Panc1 (cell line): ENCODE data around the gene SDF4. TPM values are rescaled to one million over a fixed set of nuclear protein-coding genes. Genes with fewer than 3 reads are reported as not detected.

ENCODE experiments used
- ATAC-seq: fragments of 200-7000 bp; cut with Tn5 transposase; 2 replicates; pipeline ENCODE4 v1.9.1; 2020; ENCODE audit warnings: mild to moderate bottlenecking, moderate library complexity
- BruUV-seq: library from RNA; stranded (reverse); fragments of 400-500 nt; replicated peaks from 2 replicates; lab custom pipeline; 2021; lab: Mats Ljungman, UMichigan
- CTCF ChIA-PET: fragments of 300-600 bp; sonication (Branson Sonifier 250); formaldehyde crosslinking; loops from one replicate; lab custom pipeline; 2022; ENCODE audit warnings: antibody characterized with exemption; lab: Charles Lee
- POLR2A ChIA-PET: fragments of 300-600 bp; sonication (Branson Sonifier 250); formaldehyde crosslinking; loops from one replicate; lab custom pipeline; 2022; ENCODE audit warnings: antibody characterized with exemption; lab: Charles Lee
- DNase-seq: peaks from one replicate; pipeline ENCODE4 v3.0.0-alpha.2; 2010; ENCODE audit warnings: low read depth, low spot score
- H3K27ac ChIP-seq: 2 replicates; pipeline ENCODE4 v1.5.1; 2011; ENCODE audit warnings: mild to moderate bottlenecking, low read length, inconsistent platforms
- H3K27me3 ChIP-seq: fragments of 200-500 bp; sonication (Bioruptor generic); 2 replicates; pipeline ENCODE4 v1.6.0; 2014; ENCODE audit warnings: low read length, inconsistent platforms; ENCODE audit not compliant: control insufficient read depth, insufficient read depth
- H3K36me3 ChIP-seq: fragments of 200-500 bp; sonication (Bioruptor generic); 2 replicates; pipeline ENCODE4 v1.5.1; 2014; ENCODE audit warnings: inconsistent platforms, mild to moderate bottlenecking, low read length, moderate library complexity; ENCODE audit not compliant: control insufficient read depth, insufficient read depth
- H3K4me1 ChIP-seq: 2 replicates; pipeline ENCODE4 v1.5.1; 2011; ENCODE audit warnings: inconsistent platforms, mild to moderate bottlenecking, low read length, moderate library complexity; ENCODE audit not compliant: control insufficient read depth, insufficient read depth
- H3K4me3 ChIP-seq, 2 experiments: 2 replicates each; pipeline ENCODE4 v1.5.1; 2011 to 2012; ENCODE audit warnings: low read depth in 2 of 2, low read length in 2 of 2, mild to moderate bottlenecking in 2 of 2, inconsistent platforms in 1 of 2, moderate library complexity in 1 of 2
- H3K9me3 ChIP-seq: fragments of 200-500 bp; sonication (Bioruptor generic); 2 replicates; pipeline ENCODE4 v1.5.1; 2014; ENCODE audit warnings: low read depth, mild to moderate bottlenecking, inconsistent platforms, low read length, moderate library complexity; ENCODE audit not compliant: control insufficient read depth, insufficient read depth
- POLR2AphosphoS5 ChIP-seq: IDR thresholded peaks from 2 replicates; pipeline ENCODE4 v1.6.1; 2012; ENCODE audit warnings: mild to moderate bottlenecking, low read depth, low read length, moderate library complexity
- SIN3A ChIP-seq: IDR thresholded peaks from 2 replicates; pipeline ENCODE4 v1.6.1; 2012; ENCODE audit warnings: low read depth, mild to moderate bottlenecking, low read length, moderate library complexity, borderline replicate concordance; ENCODE audit not compliant: insufficient read depth
- TCF7L2 ChIP-seq: IDR thresholded peaks from 2 replicates; pipeline ENCODE4 v1.6.1; 2011; ENCODE audit warnings: mild to moderate bottlenecking, low read depth, low read length, inconsistent platforms
- in situ Hi-C: cut with HindIII; loops from 2 replicates; pipeline ENCODE4 v1.10.0; 2016; ENCODE audit warnings: low sequenced_read_pairs, low pct_unique_long_range_greater_than_20kb
- intact Hi-C: fragments of 100-400 bp; cut with micrococcal nuclease; formaldehyde crosslinking; loops from one replicate; pipeline ENCODE4 v1.10.0; 2022; ENCODE audit not compliant: unreplicated experiment
- total RNA-seq: library from RNA; stranded (reverse); gene quantifications from one replicate; pipeline ENCODE4 v1.2.1, GENCODE V29; 2021; ENCODE audit not compliant: unreplicated experiment
- TF ChIP-seq, protein P1 (sequence below): fragments of 450-650 bp; IDR thresholded peaks from 2 replicates; pipeline ENCODE4 v1.5.1; 2017; ENCODE audit warnings: mild to moderate bottlenecking
- TF ChIP-seq, protein P2 (sequence below), 2 experiments: IDR thresholded peaks; 2 replicates each; pipeline ENCODE4 v1.6.1; 2011 to 2012; ENCODE audit warnings: low read depth in 2 of 2, control low read depth in 1 of 2, low read length in 1 of 2, mild to moderate bottlenecking in 1 of 2, moderate library complexity in 1 of 2; ENCODE audit not compliant: insufficient read depth in 1 of 2

SDF4 gene
- total RNA-seq, 1 experiment from 2014 or later = 335 TPM

- in situ Hi-C loops = no loop called here
- H3K27ac ChIP-seq = no peak overlapping the region
- ChIA-PET CTCF (no interaction called here), POLR2A (no interaction called here)
- intact Hi-C loops = no loop called here
- no peaks in the 10 kb centered on the region for H3K9me3 ChIP-seq
- H3K36me3 ChIP-seq = no peaks in the 10 kb centered on the region
- H3K27me3 ChIP-seq = no peaks in the 10 kb centered on the region
- ATAC-seq = peak; percentile 46; the same call in 1 of the 2 replicates
- H3K4me3 ChIP-seq = no peak overlapping the region
- H3K4me1 ChIP-seq = no peaks in the 10 kb centered on the region
- BruUV-seq = no TSS peak
- DNase-seq = no peak
- TF ChIP-seq TCF7L2 = no peak
- TF ChIP-seq POLR2AphosphoS5 = no peak
- TF ChIP-seq, protein P1, sequence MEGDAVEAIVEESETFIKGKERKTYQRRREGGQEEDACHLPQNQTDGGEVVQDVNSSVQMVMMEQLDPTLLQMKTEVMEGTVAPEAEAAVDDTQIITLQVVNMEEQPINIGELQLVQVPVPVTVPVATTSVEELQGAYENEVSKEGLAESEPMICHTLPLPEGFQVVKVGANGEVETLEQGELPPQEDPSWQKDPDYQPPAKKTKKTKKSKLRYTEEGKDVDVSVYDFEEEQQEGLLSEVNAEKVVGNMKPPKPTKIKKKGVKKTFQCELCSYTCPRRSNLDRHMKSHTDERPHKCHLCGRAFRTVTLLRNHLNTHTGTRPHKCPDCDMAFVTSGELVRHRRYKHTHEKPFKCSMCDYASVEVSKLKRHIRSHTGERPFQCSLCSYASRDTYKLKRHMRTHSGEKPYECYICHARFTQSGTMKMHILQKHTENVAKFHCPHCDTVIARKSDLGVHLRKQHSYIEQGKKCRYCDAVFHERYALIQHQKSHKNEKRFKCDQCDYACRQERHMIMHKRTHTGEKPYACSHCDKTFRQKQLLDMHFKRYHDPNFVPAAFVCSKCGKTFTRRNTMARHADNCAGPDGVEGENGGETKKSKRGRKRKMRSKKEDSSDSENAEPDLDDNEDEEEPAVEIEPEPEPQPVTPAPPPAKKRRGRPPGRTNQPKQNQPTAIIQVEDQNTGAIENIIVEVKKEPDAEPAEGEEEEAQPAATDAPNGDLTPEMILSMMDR = no peak
- TF ChIP-seq SIN3A = no peak
- TF ChIP-seq, protein P2, sequence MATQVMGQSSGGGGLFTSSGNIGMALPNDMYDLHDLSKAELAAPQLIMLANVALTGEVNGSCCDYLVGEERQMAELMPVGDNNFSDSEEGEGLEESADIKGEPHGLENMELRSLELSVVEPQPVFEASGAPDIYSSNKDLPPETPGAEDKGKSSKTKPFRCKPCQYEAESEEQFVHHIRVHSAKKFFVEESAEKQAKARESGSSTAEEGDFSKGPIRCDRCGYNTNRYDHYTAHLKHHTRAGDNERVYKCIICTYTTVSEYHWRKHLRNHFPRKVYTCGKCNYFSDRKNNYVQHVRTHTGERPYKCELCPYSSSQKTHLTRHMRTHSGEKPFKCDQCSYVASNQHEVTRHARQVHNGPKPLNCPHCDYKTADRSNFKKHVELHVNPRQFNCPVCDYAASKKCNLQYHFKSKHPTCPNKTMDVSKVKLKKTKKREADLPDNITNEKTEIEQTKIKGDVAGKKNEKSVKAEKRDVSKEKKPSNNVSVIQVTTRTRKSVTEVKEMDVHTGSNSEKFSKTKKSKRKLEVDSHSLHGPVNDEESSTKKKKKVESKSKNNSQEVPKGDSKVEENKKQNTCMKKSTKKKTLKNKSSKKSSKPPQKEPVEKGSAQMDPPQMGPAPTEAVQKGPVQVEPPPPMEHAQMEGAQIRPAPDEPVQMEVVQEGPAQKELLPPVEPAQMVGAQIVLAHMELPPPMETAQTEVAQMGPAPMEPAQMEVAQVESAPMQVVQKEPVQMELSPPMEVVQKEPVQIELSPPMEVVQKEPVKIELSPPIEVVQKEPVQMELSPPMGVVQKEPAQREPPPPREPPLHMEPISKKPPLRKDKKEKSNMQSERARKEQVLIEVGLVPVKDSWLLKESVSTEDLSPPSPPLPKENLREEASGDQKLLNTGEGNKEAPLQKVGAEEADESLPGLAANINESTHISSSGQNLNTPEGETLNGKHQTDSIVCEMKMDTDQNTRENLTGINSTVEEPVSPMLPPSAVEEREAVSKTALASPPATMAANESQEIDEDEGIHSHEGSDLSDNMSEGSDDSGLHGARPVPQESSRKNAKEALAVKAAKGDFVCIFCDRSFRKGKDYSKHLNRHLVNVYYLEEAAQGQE (IDR thresholded peaks at IDR 0.05; ENCODE audit: insufficient read depth in 1 of 2, low read depth in 2 of 2, low read length in 1 of 2) = no peak
Observed at GRCh38 chr1:1198423-1199140, 33.2 kb downstream of the SDF4 start.

- POLR2A ChIA-PET = no interaction called here
- Histone ChIP-seq H3K9me3 (no peaks in the 10 kb centered on the region), H3K4me1 (no peaks in the 10 kb centered on the region), H3K27me3 (no peaks in the 10 kb centered on the region), H3K27ac (no peak overlapping the region), H3K36me3 (no peaks in the 10 kb centered on the region), H3K4me3 (no peak overlapping the region)
- TF ChIP-seq, protein P1 = no peak
- TF ChIP-seq TCF7L2 = no peak
- TF ChIP-seq SIN3A = no peak
- TF ChIP-seq, protein P2 (IDR thresholded peaks at IDR 0.05; ENCODE audit: insufficient read depth in 1 of 2, low read depth in 2 of 2, low read length in 1 of 2) = no peak
- TF ChIP-seq POLR2AphosphoS5 = no peak
- in situ Hi-C loops (no loop called here), intact Hi-C loops (no loop called here)
- BruUV-seq = no TSS peak
- CTCF ChIA-PET = no interaction called here
- ATAC-seq (no peak), DNase-seq (no peak)
Observed at GRCh38 chr1:1197551-1198422, 34.0 kb downstream of the SDF4 start.
